H1 (cell line): ENCODE results near the gene FAM149A. TPM values are rescaled to one million over a fixed set of nuclear protein-coding genes. Genes with fewer than 3 reads are reported as not detected.

Source experiments
- EGR1 ChIP-seq: IDR thresholded peaks from 2 replicates; pipeline ENCODE4 v1.6.1; 2011; ENCODE audit warnings: low read depth, low read length, borderline replicate concordance
- NRF1 ChIP-seq: IDR thresholded peaks from 2 replicates; pipeline ENCODE4 v1.6.1; 2011; ENCODE audit warnings: mild to moderate bottlenecking, low read depth, low read length, improper control_type of control experiment
- PHF8 ChIP-seq: fragments of 200-600 bp; sonication (generic); conservative IDR thresholded peaks from 2 replicates; pipeline ENCODE4 v1.7.1; 2012; ENCODE audit warnings: low read depth, mild to moderate bottlenecking, inconsistent platforms, low read length, moderate library complexity
- RBBP5 ChIP-seq: IDR thresholded peaks from 2 replicates; pipeline ENCODE4 v1.7.1; 2012; ENCODE audit warnings: low read depth, mild to moderate bottlenecking, inconsistent platforms, low read length, moderate library complexity, borderline replicate concordance
- TAF7 ChIP-seq: optimal IDR thresholded peaks from 2 replicates; pipeline ENCODE3; 2011; ENCODE audit warnings: low read depth, mild to moderate bottlenecking, inconsistent platforms, low read length, moderate library complexity, borderline replicate concordance
- USF2 ChIP-seq: IDR thresholded peaks from 2 replicates; pipeline ENCODE4 v1.6.1; 2011; ENCODE audit warnings: low read length, improper control_type of control experiment
- polyA plus RNA-seq, 7 experiments: library from polyadenylated mRNA; depleted of rRNA in 3 of 7; stranded (reverse) in 5 of 7; unstranded in 2 of 7; fragments of >200 nt in 5 of 7; fragments of 200-250 nt in 2 of 7; gene quantifications; 1 replicate in 5 of 7; 2 replicates in 1 of 7; 4 replicates in 1 of 7; pipeline versions ENCODE4 v1.2.1 to v1.2.3, GENCODE V29; 2011 to 2013; ENCODE audit warnings: missing spikeins in 2 of 7, mixed read lengths in 2 of 7
- total RNA-seq: library from RNA; stranded (reverse); fragmentation: NEBNext Ultra II Directional; extraction: Animal tissue kit (Norgen Biotek cat#: 25700); gene quantifications from 2 replicates; pipeline ENCODE4 v1.2.1, GENCODE V29; 2021

The FAM149A gene
- total and polyA plus RNA-seq, 2 of the 8 experiments (the other 6 are each of a cell fraction or from before 2014, with no cell fraction given), result 6.1 to 8.5 TPM

- TF ChIP-seq USF2, result no peak
- no peak for TF ChIP-seq NRF1
- TF ChIP-seq PHF8, result no peak
- TF ChIP-seq TAF7, result no peak
- no peak for TF ChIP-seq RBBP5
- no peak for TF ChIP-seq EGR1
Measured at GRCh38 chr4:186193851-186194250, 89.3 kb downstream of the FAM149A start (continued).
